NCI-H446 treated with DMSO at 0.1 percent for 48 hours (cell line): ENCODE measurements around the gene AKAP13.
"Not testable (repeated sequence)": the region's sequence is repeated elsewhere in the genome, so short reads cannot be mapped to it uniquely, and the experiment has no call there.

Experiments
- DNase-seq: peaks from one replicate; lab custom pipeline; 2025; lab: John Stamatoyannopoulos, UW

The AKAP13 gene

GRCh38 chr15:85571780-85572179 lies 191.4 kb downstream of the AKAP13 start:
- no peak for DNase-seq

- DNase-seq, result no peak
Measured at GRCh38 chr15:85576392-85576791, 196.0 kb downstream of the AKAP13 start.

- no peak for DNase-seq
Measured at GRCh38 chr15:85578941-85579701, 198.7 kb downstream of the AKAP13 start.

- no peak for DNase-seq
Measured at GRCh38 chr15:85579957-85580694, 199.7 kb downstream of the AKAP13 start.

GRCh38 chr15:85580879-85581278 lies 200.5 kb downstream of the AKAP13 start:
- DNase-seq, result no peak

GRCh38 chr15:85581495-85581894 lies 201.1 kb downstream of the AKAP13 start:
- DNase-seq, result no peak

GRCh38 chr15:85582131-85583079 lies 202.0 kb downstream of the AKAP13 start:
- DNase-seq, result no peak

GRCh38 chr15:85583442-85583841 lies 203.0 kb downstream of the AKAP13 start:
- DNase-seq, result no peak

- no peak for DNase-seq
Measured at GRCh38 chr15:85583923-85584390, 203.6 kb downstream of the AKAP13 start.

- DNase-seq, result no peak
Measured at GRCh38 chr15:85584872-85585271, 204.5 kb downstream of the AKAP13 start.

- DNase-seq, result not testable (repeated sequence)
Measured at GRCh38 chr15:85586196-85586595, 205.8 kb downstream of the AKAP13 start.

- DNase-seq, result no peak
Measured at GRCh38 chr15:85587707-85588411, 207.5 kb downstream of the AKAP13 start.

GRCh38 chr15:85588677-85589076 lies 208.3 kb downstream of the AKAP13 start:
- no peak for DNase-seq

- DNase-seq, result no peak
Measured at GRCh38 chr15:85589851-85590250, 209.4 kb downstream of the AKAP13 start.

- DNase-seq, result no peak
Measured at GRCh38 chr15:85591622-85592021, 211.2 kb downstream of the AKAP13 start.

- no peak for DNase-seq
Measured at GRCh38 chr15:85592148-85592547, 211.7 kb downstream of the AKAP13 start.

- DNase-seq, result no peak
Measured at GRCh38 chr15:85593809-85594445, 213.5 kb downstream of the AKAP13 start.

GRCh38 chr15:85595804-85596536 lies 215.6 kb downstream of the AKAP13 start:
- no peak for DNase-seq

- no peak for DNase-seq
Measured at GRCh38 chr15:85597155-85597815, 216.9 kb downstream of the AKAP13 start.

GRCh38 chr15:85598219-85598618 lies 217.8 kb downstream of the AKAP13 start:
- DNase-seq, result no peak
